Measurements from ENCODE around the gene THSD4. TPM values are rescaled to one million over a fixed set of nuclear protein-coding genes. Genes with fewer than 3 reads are reported as not detected.

The THSD4 gene
- total RNA-seq, 2 experiments from 2014 or later: not detected

- ATAC-seq (no peak), DNase-seq (no peak)
- peaks cover 10% of the 10 kb centered on the region for H3K27me3 Mint-ChIP-seq (ENCODE audit: low read depth)
- POLR2A ChIA-PET: no interaction called here
- CTCF ChIA-PET: no interaction called here
- H3K4me3 Mint-ChIP-seq: no peak overlapping the region
- no peaks in the 10 kb centered on the region for H3K4me1 Mint-ChIP-seq (ENCODE audit: low read depth)
- H3K9me3 Mint-ChIP-seq (ENCODE audit: insufficient read depth): no peaks in the 10 kb centered on the region
- no peaks in the 10 kb centered on the region for H3K36me3 Mint-ChIP-seq (ENCODE audit: low read depth)
- H3K27ac Mint-ChIP-seq: no peak overlapping the region
These were observed 157.7 kb downstream of the THSD4 start for GRCh38 chr15:71272932-71273331.

GRCh38 chr15:71273731-71274447 is 158.6 kb downstream of the THSD4 start:
- ChIA-PET POLR2A (no interaction called here), CTCF (no interaction called here)
- DNase-seq (no peak), ATAC-seq (no peak)
- no peaks in the 10 kb centered on the region for H3K9me3 Mint-ChIP-seq (ENCODE audit: insufficient read depth)
- no peak overlapping the region for H3K27ac Mint-ChIP-seq
- peaks cover 8% of the 10 kb centered on the region for H3K27me3 Mint-ChIP-seq (ENCODE audit: low read depth)
- no peak overlapping the region for H3K4me3 Mint-ChIP-seq
- H3K4me1 Mint-ChIP-seq (ENCODE audit: low read depth): no peaks in the 10 kb centered on the region
- no peaks in the 10 kb centered on the region for H3K36me3 Mint-ChIP-seq (ENCODE audit: low read depth)

GRCh38 chr15:71274448-71274798 is 159.2 kb downstream of the THSD4 start:
- POLR2A ChIA-PET: no interaction called here
- no peaks in the 10 kb centered on the region for H3K9me3 Mint-ChIP-seq (ENCODE audit: insufficient read depth)
- CTCF ChIA-PET: no interaction called here
- no peaks in the 10 kb centered on the region for H3K36me3 Mint-ChIP-seq (ENCODE audit: low read depth)
- H3K27me3 Mint-ChIP-seq (ENCODE audit: low read depth): peaks cover 10% of the 10 kb centered on the region
- no peak for ATAC-seq
- no peak overlapping the region for H3K4me3 Mint-ChIP-seq
- no peaks in the 10 kb centered on the region for H3K4me1 Mint-ChIP-seq (ENCODE audit: low read depth)
- DNase-seq: no peak
- no peak overlapping the region for H3K27ac Mint-ChIP-seq

- Mint-ChIP-seq H3K4me3 (no peak overlapping the region), H3K36me3 (ENCODE audit: low read depth) (no peaks in the 10 kb centered on the region), H3K27ac (no peak overlapping the region), H3K9me3 (ENCODE audit: insufficient read depth) (no peaks in the 10 kb centered on the region), H3K27me3 (ENCODE audit: low read depth) (peaks cover 8% of the 10 kb centered on the region), H3K4me1 (ENCODE audit: low read depth) (no peaks in the 10 kb centered on the region)
- POLR2A ChIA-PET: no interaction called here
- DNase-seq (no peak), ATAC-seq (no peak)
- CTCF ChIA-PET: no interaction called here
These were observed 159.8 kb downstream of the THSD4 start for GRCh38 chr15:71275098-71275497.

GRCh38 chr15:71275566-71276335 is 160.5 kb downstream of the THSD4 start:
- ATAC-seq (no peak), DNase-seq (no peak)
- H3K4me1 Mint-ChIP-seq (ENCODE audit: low read depth): no peaks in the 10 kb centered on the region
- H3K27me3 Mint-ChIP-seq (ENCODE audit: low read depth): peaks cover 8% of the 10 kb centered on the region
- no peak overlapping the region for H3K27ac Mint-ChIP-seq
- H3K9me3 Mint-ChIP-seq (ENCODE audit: insufficient read depth): no peaks in the 10 kb centered on the region
- no peak overlapping the region for H3K4me3 Mint-ChIP-seq
- ChIA-PET CTCF (no interaction called here), POLR2A (no interaction called here)
- no peaks in the 10 kb centered on the region for H3K36me3 Mint-ChIP-seq (ENCODE audit: low read depth)

- Mint-ChIP-seq H3K27ac (no peak overlapping the region), H3K9me3 (ENCODE audit: insufficient read depth) (no peaks in the 10 kb centered on the region), H3K4me1 (ENCODE audit: low read depth) (no peaks in the 10 kb centered on the region), H3K36me3 (ENCODE audit: low read depth) (no peaks in the 10 kb centered on the region), H3K4me3 (no peak overlapping the region), H3K27me3 (ENCODE audit: low read depth) (peaks cover 8% of the 10 kb centered on the region)
- ChIA-PET CTCF (no interaction called here), POLR2A (no interaction called here)
- ATAC-seq (no peak), DNase-seq (no peak)
These were observed 161.0 kb downstream of the THSD4 start for GRCh38 chr15:71276336-71276665.

GRCh38 chr15:71278989-71279756 is 163.9 kb downstream of the THSD4 start:
- Mint-ChIP-seq H3K4me3 (no peak overlapping the region), H3K36me3 (ENCODE audit: low read depth) (no peaks in the 10 kb centered on the region), H3K27me3 (ENCODE audit: low read depth) (peaks cover 5% of the 10 kb centered on the region), H3K4me1 (ENCODE audit: low read depth) (no peaks in the 10 kb centered on the region), H3K9me3 (ENCODE audit: insufficient read depth) (no peaks in the 10 kb centered on the region), H3K27ac (no peak overlapping the region)
- CTCF ChIA-PET: no interaction called here
- POLR2A ChIA-PET: no interaction called here
- no peak for DNase-seq
- ATAC-seq: no peak

GRCh38 chr15:71279757-71280141 is 164.5 kb downstream of the THSD4 start:
- Mint-ChIP-seq H3K27ac (no peak overlapping the region), H3K9me3 (ENCODE audit: insufficient read depth) (no peaks in the 10 kb centered on the region), H3K36me3 (ENCODE audit: low read depth) (no peaks in the 10 kb centered on the region), H3K4me3 (no peak overlapping the region), H3K4me1 (ENCODE audit: low read depth) (no peaks in the 10 kb centered on the region), H3K27me3 (ENCODE audit: low read depth) (peaks cover 6% of the 10 kb centered on the region)
- ChIA-PET POLR2A (no interaction called here), CTCF (no interaction called here)
- DNase-seq (no peak), ATAC-seq (no peak)

- ChIA-PET POLR2A (no interaction called here), CTCF (no interaction called here)
- no peak overlapping the region for H3K27ac Mint-ChIP-seq
- H3K4me1 Mint-ChIP-seq (ENCODE audit: low read depth): no peaks in the 10 kb centered on the region
- ATAC-seq: no peak
- H3K4me3 Mint-ChIP-seq: no peak overlapping the region
- DNase-seq: no peak
- H3K9me3 Mint-ChIP-seq (ENCODE audit: insufficient read depth): no peaks in the 10 kb centered on the region
- H3K36me3 Mint-ChIP-seq (ENCODE audit: low read depth): no peaks in the 10 kb centered on the region
- H3K27me3 Mint-ChIP-seq (ENCODE audit: low read depth): peaks cover 7% of the 10 kb centered on the region
These were observed 164.9 kb downstream of the THSD4 start for GRCh38 chr15:71280206-71280605.

GRCh38 chr15:71281256-71281655 is 166.0 kb downstream of the THSD4 start:
- H3K9me3 Mint-ChIP-seq (ENCODE audit: insufficient read depth): no peaks in the 10 kb centered on the region
- no peaks in the 10 kb centered on the region for H3K36me3 Mint-ChIP-seq (ENCODE audit: low read depth)
- peaks cover 9% of the 10 kb centered on the region for H3K27me3 Mint-ChIP-seq (ENCODE audit: low read depth)
- DNase-seq (no peak), ATAC-seq (no peak)
- ChIA-PET POLR2A (no interaction called here), CTCF (no interaction called here)
- H3K4me3 Mint-ChIP-seq: no peak overlapping the region
- no peaks in the 10 kb centered on the region for H3K4me1 Mint-ChIP-seq (ENCODE audit: low read depth)
- no peak overlapping the region for H3K27ac Mint-ChIP-seq

GRCh38 chr15:71282076-71282475 is 166.8 kb downstream of the THSD4 start:
- H3K4me1 Mint-ChIP-seq (ENCODE audit: low read depth): no peaks in the 10 kb centered on the region
- H3K27me3 Mint-ChIP-seq (ENCODE audit: low read depth): peaks cover 12% of the 10 kb centered on the region
- POLR2A ChIA-PET: no interaction called here
- no peak for ATAC-seq
- H3K27ac Mint-ChIP-seq: no peak overlapping the region
- CTCF ChIA-PET: no interaction called here
- DNase-seq: no peak
- no peaks in the 10 kb centered on the region for H3K9me3 Mint-ChIP-seq (ENCODE audit: insufficient read depth)
- no peak overlapping the region for H3K4me3 Mint-ChIP-seq
- H3K36me3 Mint-ChIP-seq (ENCODE audit: low read depth): no peaks in the 10 kb centered on the region

- H3K27me3 Mint-ChIP-seq (ENCODE audit: low read depth): peaks cover 16% of the 10 kb centered on the region
- ChIA-PET POLR2A (no interaction called here), CTCF (no interaction called here)
- ATAC-seq (no peak), DNase-seq (no peak)
- H3K36me3 Mint-ChIP-seq (ENCODE audit: low read depth): no peaks in the 10 kb centered on the region
- no peaks in the 10 kb centered on the region for H3K9me3 Mint-ChIP-seq (ENCODE audit: insufficient read depth)
- H3K4me3 Mint-ChIP-seq: no peak overlapping the region
- H3K27ac Mint-ChIP-seq: no peak overlapping the region
- H3K4me1 Mint-ChIP-seq (ENCODE audit: low read depth): peaks cover 14% of the 10 kb centered on the region
These were observed 173.2 kb downstream of the THSD4 start for GRCh38 chr15:71288348-71288955.

Measured in activated CD8-positive, alpha-beta T cell treated with anti-CD3 and anti-CD28 coated beads, Interleukin-2, amount 10 ng/mL, durations not matched to agents 7 days and 5 days (primary cell).